Panc1 (cell line): ENCODE measurements around the gene ZNF674.

ENCODE experiments used
- TCF7L2 ChIP-seq: IDR thresholded peaks from 2 replicates; pipeline ENCODE4 v1.6.1; 2011; ENCODE audit warnings: mild to moderate bottlenecking, low read depth, low read length, inconsistent platforms
- TF ChIP-seq, protein P1 (sequence below): fragments of 450-650 bp; IDR thresholded peaks from 2 replicates; pipeline ENCODE4 v1.5.1; 2017; ENCODE audit warnings: mild to moderate bottlenecking
- TF ChIP-seq, protein P2 (sequence below), 2 experiments: IDR thresholded peaks; 2 replicates each; pipeline ENCODE4 v1.6.1; 2011 to 2012; ENCODE audit warnings: low read depth in 2 of 2, control low read depth in 1 of 2, low read length in 1 of 2, mild to moderate bottlenecking in 1 of 2, moderate library complexity in 1 of 2; ENCODE audit not compliant: insufficient read depth in 1 of 2

DNA sequence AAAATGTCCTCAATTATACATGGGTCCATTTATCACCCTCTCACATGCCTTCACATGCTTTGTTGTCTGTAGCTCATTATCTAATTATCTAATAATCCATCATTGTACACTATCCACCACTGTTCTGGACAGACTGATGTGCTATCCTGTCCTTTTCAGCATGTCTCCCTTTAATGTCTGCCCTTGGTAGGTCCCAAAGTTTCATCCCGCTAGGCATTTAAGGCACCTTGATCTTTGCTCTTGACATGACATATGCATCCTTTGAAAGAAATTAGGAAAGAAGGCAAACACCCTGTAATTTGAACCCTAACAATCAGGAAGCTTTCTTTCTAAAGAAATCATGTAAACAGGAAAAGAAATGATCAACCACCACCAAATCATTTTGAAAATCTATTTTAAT lies 34.0 kb upstream of the ZNF674 start:
- TF ChIP-seq, protein P1, sequence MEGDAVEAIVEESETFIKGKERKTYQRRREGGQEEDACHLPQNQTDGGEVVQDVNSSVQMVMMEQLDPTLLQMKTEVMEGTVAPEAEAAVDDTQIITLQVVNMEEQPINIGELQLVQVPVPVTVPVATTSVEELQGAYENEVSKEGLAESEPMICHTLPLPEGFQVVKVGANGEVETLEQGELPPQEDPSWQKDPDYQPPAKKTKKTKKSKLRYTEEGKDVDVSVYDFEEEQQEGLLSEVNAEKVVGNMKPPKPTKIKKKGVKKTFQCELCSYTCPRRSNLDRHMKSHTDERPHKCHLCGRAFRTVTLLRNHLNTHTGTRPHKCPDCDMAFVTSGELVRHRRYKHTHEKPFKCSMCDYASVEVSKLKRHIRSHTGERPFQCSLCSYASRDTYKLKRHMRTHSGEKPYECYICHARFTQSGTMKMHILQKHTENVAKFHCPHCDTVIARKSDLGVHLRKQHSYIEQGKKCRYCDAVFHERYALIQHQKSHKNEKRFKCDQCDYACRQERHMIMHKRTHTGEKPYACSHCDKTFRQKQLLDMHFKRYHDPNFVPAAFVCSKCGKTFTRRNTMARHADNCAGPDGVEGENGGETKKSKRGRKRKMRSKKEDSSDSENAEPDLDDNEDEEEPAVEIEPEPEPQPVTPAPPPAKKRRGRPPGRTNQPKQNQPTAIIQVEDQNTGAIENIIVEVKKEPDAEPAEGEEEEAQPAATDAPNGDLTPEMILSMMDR, result no peak
- TF ChIP-seq, protein P2, sequence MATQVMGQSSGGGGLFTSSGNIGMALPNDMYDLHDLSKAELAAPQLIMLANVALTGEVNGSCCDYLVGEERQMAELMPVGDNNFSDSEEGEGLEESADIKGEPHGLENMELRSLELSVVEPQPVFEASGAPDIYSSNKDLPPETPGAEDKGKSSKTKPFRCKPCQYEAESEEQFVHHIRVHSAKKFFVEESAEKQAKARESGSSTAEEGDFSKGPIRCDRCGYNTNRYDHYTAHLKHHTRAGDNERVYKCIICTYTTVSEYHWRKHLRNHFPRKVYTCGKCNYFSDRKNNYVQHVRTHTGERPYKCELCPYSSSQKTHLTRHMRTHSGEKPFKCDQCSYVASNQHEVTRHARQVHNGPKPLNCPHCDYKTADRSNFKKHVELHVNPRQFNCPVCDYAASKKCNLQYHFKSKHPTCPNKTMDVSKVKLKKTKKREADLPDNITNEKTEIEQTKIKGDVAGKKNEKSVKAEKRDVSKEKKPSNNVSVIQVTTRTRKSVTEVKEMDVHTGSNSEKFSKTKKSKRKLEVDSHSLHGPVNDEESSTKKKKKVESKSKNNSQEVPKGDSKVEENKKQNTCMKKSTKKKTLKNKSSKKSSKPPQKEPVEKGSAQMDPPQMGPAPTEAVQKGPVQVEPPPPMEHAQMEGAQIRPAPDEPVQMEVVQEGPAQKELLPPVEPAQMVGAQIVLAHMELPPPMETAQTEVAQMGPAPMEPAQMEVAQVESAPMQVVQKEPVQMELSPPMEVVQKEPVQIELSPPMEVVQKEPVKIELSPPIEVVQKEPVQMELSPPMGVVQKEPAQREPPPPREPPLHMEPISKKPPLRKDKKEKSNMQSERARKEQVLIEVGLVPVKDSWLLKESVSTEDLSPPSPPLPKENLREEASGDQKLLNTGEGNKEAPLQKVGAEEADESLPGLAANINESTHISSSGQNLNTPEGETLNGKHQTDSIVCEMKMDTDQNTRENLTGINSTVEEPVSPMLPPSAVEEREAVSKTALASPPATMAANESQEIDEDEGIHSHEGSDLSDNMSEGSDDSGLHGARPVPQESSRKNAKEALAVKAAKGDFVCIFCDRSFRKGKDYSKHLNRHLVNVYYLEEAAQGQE (IDR thresholded peaks at IDR 0.05; ENCODE audit: insufficient read depth in 1 of 2, low read depth in 2 of 2, low read length in 1 of 2), result no peak
- TF ChIP-seq TCF7L2, result no peak
